CD4-positive, alpha-beta T cell treated with Interferon gamma for 1 hour (primary cell): ENCODE data around the gene CSMD2.

ENCODE experiments used
- DNase-seq: peaks from one replicate; pipeline ENCODE4 v3.0.0-alpha.2; 2020

Gene CSMD2

DNA sequence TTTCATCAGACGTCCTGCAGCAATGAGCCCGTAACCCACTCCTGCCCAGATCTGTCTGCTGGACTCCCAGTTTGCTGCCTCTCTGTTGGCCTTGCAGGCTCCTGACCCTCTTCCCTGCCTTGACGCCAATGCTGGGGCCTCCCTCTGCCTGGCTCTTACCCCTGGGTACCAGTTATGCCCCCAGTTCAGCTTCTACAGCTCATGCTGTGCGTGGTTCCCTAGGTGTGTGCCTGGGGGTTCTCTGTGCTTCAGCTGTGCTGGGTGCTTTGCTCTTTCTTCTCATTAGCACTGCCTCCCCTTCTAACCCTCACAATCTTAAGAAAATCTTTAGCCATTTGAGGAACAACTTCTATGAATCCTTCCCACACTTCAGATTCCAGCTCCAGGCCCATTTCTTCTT lies 541.2 kb downstream of the CSMD2 start:
- no peak for DNase-seq

DNA sequence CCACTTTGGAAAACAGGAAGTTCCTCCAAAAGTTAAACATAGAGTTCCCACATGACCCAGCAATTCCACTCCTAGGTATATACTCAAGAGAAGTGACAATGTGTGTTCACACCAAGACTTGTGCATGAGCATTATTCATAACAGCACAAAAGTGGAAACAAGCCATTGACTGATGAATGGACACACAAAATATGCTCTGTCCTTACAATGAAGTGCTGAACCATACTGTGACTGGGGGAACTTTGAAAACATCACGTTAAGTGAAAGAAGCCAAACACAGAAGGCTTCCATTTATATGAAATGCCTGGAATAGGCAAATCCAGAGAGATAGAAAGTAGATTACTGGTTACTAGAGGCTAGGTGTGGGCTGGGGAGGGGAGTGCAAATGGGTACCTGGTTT lies 542.3 kb downstream of the CSMD2 start:
- DNase-seq: no peak

DNA sequence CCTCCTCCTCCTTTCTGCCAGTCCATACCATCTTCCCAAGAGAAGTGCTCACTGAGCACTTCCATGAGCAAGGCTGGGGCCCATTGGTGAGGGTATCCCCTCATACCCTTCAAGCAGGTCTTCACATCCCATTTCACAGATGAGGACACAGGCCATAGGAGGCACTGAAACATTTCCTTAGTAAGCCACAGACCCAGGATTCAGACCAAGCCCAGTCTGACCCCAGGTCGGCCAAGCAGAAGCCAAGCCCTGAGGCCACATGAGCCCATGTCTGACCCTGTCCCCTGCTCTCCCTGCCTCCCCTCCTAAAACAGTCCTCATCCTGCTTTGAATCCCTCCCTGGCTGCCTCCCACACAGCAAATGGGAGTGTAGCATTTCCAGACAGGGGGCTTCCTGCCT lies 546.4 kb downstream of the CSMD2 start:
- DNase-seq: no peak

DNA sequence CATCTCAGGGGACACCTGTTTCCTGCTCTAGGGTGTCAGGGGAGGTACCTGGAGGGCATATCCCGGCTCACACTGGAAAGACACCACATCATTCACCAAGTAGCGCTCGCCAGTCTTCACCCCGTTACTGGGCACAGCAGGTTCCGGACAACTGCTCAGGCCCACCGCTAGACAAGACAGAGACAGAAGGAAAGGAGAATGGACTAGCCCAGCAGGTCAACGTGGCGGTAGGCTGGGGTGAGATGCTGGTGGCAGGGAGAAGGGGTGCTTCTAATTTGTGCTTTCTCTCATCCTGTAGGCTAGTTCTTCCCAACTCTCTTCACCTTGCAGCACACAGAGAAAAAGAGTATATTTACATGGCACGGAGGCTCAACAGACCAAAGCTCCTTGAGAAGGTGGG lies 547.6 kb downstream of the CSMD2 start:
- DNase-seq: no peak

DNA sequence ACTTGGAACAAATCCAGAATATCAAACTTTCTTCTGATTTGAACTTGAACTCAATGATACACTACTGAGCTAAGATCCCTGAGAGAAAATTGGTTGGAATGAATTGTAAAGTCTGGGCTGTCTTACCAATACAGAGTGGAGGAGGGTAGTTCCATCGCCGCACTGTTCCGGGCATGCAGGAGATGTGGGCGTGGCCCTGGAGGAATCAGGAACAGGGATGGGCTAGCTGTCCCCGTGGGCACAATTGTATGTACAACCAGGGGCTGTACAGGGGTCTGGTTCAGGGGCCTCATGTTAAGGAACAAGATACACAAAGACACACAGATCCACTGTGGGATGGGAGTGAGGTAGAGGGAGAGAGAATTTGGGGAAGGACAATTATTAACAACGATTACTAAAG lies 548.2 kb downstream of the CSMD2 start:
- DNase-seq: no peak

DNA sequence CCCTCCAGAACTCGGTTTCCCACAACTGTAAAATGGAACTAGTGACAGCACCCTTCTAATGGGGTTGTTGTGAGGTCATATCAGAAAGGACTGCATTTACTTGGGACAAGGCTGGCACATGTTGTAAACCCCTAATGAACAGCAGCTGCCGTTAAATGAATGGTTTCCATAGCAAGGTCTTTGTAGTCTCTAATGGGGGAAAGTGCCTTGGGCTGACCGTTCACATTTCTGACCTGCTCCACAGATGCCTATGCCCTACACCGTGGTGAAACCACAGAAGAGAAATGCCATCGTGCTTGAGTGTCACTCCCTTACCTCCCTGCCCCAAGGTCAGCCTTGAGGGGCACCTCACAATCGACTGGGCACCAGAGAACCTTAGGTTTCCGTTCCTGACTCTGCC lies 549.5 kb downstream of the CSMD2 start:
- no peak for DNase-seq

DNA sequence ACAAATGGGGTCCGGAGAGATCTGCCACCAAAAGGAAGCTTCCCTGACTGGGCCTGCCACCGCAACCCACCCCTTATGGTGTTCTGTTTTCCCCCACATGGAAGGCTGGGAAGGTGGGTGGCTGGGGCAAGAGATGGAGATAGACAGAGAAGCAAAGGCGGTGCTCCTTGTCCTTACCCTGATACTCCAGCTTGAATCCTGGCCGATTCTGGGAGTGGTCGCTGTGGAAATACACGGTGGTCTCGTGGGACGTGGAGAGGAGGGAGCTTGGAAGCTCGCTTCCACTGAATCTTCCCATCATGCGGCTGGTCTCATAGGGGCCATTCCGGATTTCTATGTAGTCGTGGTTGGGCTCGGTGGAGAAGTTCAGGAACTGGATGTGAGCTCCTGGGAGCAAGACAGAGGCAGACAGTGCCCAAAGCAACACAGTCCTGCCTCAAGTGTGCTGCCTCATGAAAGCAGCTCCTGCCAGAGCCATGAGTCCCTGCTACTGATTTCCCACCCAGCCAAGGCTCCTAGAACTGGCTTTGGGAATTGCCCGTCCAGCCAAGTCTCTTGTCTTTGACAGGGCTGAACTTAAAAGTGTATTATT lies 554.1 kb downstream of the CSMD2 start:
- DNase-seq: no peak

DNA sequence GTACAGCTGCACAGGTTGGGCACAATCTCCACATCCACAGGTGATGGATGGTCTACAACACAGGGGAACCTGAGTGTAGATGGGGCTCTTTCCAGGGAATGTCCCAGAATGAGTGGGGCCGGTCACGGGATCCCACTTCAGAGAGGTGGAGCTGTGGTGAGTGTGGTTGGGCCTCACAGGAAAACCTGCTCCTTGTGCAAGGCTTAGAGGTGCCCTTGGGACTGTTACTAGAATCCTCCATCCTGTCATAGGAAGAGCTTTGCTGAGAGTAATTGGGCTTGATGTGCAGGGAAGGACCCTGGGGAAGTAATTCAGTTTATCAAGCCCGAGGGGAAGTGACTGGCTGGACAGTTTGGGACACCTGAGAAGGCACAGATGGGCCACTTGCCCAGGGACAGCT lies 554.6 kb downstream of the CSMD2 start:
- no peak for DNase-seq

DNA sequence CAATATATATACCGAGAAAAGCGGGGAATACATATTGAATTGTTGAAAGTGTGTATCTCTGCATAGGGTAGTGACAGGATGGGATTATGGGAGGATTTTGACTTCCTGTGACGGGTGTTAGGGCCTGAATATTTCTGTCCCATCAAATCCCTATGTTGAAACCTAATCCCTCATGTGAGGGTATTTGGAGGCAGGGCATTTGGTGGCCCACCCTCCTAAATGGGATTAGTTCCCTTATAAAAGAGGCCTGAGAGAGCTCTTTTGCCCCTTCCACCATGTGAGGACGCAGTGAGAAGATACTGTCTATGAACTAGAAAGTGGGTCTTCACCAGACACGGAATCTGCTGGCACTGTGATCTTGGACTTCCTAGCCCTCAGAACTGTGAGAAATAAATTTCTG lies 555.3 kb downstream of the CSMD2 start:
- DNase-seq: no peak

DNA sequence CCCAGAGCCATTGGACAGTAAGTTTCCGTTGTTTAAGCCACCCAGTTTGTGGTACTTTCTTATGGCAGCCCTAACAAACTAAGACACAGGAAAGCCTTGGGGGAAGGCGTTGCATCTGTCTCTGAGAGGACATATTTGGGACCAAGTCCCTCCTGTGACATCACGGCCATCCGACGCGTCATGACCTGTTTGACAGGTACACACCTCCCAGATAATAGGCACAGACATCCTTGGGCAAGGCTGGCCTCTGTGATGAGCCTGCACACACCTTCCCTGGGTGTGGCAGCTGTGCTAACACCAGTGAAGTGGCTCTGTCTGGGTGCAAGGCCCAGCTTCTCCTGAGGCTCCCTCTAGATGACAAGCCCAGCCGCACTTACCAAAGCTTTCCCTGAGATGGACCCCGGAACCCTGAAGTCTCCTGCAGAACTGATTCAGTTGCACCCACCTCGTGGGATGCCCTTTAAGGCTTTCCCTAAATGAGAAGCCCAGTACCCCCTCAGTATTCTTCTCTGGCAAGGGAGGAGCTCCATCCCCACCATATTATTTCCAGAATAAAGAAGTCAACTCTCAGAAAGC lies 556.1 kb downstream of the CSMD2 start:
- no peak for DNase-seq

DNA sequence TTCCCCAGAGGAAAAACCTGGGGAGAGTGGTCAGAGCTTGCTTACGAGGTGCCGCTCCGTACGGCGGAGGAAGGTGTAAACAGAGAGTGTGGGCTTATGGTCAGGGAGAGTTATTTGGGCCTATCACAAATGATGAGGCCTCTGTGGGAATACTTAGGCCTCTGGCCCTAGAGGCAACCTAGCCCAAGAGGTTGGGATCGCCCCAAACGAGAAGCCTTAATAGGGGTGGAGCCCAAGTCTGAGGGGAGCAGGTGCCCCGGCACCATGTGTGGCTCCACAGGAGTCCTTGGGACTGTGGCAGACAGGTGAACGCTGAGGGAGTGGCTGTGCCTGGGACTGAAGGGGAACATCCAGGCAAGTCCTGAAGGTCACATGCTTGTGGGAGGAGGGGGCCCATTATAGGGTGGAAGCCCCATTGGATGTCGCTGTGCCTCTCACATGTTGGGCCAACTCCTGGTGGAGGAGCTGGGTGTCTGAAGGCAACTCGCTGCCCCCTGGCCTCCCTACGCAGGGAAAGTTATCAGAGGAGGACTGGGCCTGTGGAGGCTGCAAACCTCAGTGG lies 557.5 kb downstream of the CSMD2 start:
- DNase-seq: no peak

DNA sequence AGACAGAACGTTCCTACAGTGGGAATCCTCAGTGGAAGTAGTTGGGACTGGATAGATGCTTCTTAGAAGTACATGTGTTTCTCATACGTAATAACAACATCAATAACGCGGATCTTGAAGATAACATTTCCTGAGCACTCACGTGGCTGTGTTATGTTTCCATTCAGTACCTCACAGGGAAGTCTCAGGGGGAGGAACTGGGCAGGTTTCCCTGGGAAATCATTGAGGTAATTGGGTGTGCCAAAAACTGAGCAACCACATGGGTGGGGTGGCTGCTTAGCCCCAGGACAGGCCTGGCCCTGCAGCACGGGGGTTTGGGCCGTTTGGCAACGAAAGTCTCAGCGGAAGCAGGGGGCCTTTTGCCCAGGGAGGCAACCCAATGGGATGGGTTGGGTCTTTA lies 558.8 kb downstream of the CSMD2 start:
- no peak for DNase-seq

DNA sequence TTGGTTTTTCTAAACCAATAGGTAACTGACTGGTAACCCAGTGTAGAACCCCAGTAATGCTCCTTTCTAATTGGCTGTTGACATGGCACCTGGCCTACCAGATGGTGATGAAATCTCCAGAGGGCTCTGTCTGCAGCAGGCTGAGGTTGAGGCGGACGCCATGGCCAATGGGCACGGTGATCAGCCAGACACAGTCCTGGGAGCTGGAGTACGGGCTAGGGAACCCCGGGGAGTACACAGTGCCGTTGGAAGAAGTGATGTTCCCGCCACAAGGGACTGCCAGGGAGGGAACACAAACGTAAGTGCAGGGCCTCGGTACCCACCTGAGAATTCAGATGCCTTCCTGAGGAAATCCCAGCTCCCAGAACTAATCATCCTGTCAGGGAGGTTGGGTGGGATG lies 562.8 kb downstream of the CSMD2 start:
- DNase-seq: no peak

DNA sequence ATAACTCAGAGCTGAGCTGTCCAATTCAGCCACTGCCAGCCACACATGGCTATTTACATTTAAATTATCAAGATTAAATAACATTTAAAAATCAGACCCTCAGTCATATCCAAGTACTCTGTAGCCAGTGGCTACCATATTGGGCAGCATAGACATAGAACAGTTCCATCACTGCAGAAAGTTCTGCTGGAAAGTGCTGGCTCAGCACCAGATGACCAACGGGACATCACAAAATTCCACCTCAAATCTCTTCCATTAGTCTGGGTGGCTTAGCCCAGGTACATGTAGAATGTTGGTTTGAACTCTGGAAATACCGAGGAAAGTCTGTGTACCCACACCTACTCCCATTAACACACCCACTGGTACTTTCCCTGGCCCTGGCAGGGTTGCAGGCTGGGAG lies 563.3 kb downstream of the CSMD2 start:
- no peak for DNase-seq

DNA sequence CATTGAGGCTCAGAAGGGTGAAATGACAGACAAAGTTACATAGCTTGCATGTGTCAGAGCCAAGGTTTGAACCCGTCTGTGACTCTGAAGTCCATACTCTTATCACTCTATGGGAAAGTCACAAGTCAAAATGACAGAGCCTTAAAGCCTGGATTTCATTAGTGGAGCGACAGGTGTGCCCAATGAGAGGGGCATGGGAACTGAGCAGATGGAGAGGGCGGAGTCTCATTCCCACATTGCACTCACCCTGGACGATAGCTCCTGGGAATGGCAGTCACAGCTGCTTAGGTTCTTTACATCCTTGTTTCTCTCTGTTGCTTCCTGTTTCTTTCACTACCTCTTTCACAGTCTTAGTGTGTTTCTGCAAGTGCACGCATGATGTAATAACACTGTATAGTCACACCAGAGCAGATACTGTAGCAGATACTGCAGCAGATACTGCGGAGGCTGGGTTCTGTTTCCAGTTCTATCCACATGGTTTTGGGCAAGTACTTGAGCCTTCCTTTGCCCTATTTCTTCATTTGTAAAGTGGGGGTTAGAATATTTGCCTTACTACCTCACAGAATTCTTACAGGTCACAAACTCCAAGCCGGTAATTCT lies 565.4 kb downstream of the CSMD2 start:
- DNase-seq: no peak

DNA sequence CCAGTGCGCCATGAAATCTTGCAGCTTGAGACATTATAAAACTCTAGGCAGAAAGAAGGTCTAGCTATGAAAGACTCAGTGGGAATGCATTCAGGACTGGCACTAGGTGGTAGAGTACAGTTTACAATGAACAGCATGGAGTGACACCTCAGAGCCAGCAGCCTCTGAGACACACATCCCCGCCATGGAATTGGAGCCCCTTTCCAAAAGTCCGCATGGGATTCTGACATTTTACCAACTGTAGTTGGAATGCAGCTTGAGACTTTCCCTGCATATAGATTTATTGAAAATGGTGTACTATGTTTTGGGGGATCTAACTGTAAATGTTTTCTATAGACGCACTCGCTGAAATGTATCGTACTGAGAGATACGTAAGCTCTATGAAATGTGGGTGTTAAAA lies 576.3 kb downstream of the CSMD2 start:
- DNase-seq: no peak

DNA sequence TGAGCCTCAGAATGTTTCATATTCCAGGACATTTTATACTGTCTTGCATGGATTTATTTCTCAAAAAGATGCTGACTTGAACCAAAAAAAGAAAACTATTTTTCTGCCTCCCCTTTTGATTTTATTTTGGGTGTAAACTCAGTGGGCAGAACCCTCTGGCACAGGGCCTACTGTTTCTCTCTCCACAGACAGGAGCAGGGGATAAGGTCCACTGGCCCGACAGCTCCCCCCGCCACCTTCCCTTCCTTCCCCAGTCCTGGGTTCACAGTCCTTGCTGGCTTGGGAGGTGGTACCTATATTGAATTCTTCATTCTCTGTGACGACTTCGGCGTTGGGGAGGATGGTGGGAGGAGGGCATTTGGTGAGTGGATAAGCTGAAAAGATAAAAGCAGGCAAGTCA lies 578.2 kb downstream of the CSMD2 start:
- DNase-seq: no peak

DNA sequence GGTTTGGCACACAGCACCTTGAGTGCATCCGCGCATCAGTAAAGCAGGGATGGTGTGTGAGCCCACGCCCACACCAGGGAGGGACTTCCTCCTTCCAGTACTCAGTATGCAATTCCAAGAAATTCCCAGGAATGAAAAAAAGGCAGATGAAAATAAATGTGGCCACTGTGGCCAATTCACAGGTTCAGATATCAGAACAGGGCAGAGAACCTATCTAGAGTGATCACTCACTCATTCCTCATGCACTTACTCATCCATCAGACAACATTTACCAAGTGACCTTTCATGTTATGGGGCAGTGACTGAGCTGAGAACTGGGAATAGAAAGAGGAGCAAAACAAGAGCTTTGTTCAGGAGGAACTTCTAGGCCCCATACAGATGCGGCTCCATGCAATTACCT lies 578.9 kb downstream of the CSMD2 start:
- DNase-seq: no peak

DNA sequence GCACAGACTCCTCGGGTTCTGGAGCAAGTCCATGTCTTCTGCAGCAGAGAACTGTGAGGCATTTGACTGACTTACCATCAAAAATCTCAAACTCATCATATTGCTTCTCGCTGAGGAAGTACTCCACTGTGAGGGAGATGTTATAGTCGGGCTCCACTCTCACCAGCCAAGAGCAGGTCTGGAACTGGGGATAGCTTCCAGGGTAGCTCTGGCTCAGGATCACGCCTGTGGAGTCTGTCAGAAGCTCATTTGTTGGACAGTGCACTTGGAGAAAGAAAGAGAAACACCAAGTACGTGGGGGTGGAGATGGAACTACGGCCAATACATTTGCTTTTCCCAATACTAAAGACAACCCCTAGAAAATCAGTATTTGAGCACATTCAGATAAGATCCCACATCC lies 581.5 kb downstream of the CSMD2 start:
- DNase-seq: no peak

DNA sequence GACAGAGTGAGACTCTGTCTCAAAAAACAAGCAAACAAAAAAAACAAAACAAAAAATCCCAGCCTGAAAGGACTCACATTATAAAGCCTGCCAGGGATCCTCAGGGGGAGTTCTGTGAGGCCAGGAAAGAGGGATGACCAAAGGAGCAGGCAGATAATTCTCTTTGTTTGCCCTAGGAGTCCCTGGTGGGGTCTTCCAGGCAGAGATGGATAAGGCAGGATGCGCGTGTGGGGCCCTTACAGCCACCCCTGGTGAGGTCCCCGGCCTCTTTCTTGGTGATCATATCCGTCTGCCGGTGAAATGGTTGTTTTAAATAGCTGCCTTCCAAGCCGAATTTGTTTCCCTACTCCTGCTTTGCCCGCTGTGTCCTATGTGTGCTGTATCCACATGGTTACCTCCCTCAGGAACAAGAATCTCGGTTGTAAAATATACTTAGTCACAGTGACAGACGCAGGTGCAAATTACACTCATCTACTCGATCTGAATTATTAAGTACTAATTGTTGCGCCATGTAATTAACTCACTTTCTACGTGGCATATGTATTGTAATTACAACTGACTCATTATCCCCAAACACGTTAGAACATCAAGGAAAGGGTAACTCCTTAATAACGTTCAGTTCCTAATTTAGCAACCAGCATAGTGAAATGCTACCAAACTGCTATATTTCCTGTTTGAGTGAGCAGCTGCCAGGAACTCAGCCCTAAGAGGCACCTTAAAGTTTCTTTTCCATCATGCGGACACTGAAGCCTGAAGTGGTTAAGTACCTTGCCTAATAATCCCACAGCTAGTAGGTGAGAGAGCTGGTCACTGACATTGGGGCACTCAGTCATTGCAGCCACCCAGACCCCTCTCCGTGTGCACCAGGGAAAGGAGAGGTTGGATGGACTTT lies 586.2 kb downstream of the CSMD2 start:
- no peak for DNase-seq

DNA sequence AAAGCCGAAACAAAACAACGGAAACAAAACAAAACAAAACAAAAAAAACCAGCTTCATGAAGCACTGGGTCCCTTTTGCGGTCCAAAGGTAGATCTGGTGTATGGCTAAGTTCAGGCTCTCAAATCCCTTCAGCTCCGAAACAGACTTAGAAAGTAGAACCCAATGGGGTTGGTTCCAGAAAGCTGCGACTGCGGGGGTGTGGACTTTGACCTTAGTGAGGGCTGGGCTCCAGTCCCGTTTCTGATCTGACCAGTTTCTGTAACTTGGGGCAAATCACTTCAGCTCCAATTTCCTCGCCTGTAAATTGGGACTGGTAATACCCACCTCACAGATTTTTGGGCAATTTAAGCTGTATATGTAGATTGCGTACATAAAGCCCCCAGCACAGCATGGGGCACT lies 587.4 kb downstream of the CSMD2 start:
- no peak for DNase-seq

DNA sequence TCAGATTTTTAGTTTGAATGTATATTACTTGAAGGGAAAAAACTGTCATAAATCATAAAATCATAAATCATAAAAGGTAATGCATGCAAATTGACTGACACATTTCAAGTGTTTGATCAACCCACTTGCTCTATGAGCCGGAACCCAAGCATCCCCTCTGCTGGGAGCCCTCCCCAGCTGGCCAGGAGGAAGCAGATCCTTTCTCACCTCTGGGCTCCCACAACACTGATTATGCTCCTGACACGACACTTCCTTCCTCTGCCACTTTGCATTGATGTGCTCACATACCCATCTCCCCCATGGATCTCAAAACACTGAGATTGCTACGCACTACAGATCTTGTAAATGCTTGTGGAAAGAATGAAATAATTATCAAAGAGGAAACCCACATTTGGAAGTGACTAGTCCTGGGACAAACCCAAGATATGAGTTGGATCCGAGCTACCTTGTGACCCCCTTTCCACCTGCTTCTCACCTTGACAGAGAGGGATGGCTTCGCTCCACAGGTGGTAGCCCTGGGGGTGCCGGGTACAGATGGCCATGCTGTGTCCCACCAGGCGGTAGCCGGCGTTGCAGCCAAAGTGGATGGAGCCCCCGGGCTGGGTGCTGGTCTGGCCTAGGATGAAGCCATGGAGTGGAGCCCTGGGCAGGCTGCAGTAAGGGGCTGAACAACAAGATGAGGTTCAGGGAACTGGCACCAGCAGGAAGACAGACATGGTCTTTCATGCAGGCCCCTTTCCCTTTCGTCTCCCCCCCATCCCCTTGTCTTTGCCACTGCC lies 588.0 kb downstream of the CSMD2 start:
- DNase-seq: no peak

DNA sequence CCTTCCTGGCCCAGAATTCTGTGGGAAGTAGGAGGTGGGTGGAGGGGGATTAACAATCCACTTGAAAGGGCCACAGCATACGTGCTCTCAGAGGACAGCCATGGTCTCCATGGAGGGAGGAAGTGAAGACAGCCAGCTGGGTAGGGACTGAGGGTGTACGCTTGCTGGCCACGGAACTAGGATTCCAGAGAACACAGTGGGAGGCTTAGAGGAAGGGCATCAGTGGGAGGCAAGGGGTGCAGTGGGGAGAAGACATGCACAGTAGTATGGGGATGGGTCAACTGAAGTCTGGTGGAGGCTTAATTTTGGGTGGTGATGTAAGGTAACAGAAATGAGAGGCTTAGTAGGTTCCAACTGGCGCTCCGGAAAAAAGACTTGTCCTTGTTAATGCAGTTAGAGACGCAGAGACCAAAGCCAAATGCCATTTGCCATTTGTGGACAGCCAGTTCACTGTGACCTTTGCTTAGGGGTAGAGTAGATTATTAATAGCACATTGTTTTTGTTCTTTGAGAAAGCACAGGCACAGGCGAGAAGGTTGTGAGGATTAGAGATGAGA lies 589.6 kb downstream of the CSMD2 start:
- no peak for DNase-seq
